Gastrocnemius medialis (tissue), 4 donors: ENCODE results near the gene ZNF677. TPM values are rescaled to one million over a fixed set of nuclear protein-coding genes. Genes with fewer than 3 reads are reported as not detected.
"Not testable (repeated sequence)": the region's sequence is repeated elsewhere in the genome, so short reads cannot be mapped to it uniquely, and the experiment has no call there.

ENCODE experiments used
- ATAC-seq, 2 donors: fragments of 150-250 bp; one replicate each; pipeline ENCODE4 v1.9.1; 2016
- DNase-seq, 2 donors: peaks; one replicate each; pipeline ENCODE4 v3.0.0-alpha.2; 2019
- H3K27ac ChIP-seq, 4 donors: fragments of 200-600 bp; sonication (generic); 1 replicate in 1 of 4; 2 replicates in 3 of 4; pipeline ENCODE4 v1.5.1; 2016 to 2018; ENCODE audit warnings: mild to moderate bottlenecking in 2 of 4, moderate library complexity in 1 of 4
- H3K27me3 ChIP-seq, 3 donors: fragments of 200-600 bp; sonication (generic) in 2 of 3; 1 replicate in 1 of 3; 2 replicates in 2 of 3; pipeline versions ENCODE4 v1.5.1 to v1.6.0; 2016 to 2019; ENCODE audit warnings: mild to moderate bottlenecking in 1 of 3, moderate library complexity in 1 of 3
- H3K36me3 ChIP-seq, 2 donors: fragments of 200-600 bp; sonication (generic) in 1 of 2; one replicate each; pipeline ENCODE4 v1.5.1; 2017 to 2018
- H3K4me1 ChIP-seq, 2 donors: fragments of 200-600 bp; sonication (generic) in 1 of 2; one replicate each; pipeline ENCODE4 v1.5.1; 2016 to 2017; ENCODE audit warnings: mild to moderate bottlenecking in 2 of 2
- H3K4me3 ChIP-seq, 4 donors: fragments of 200-600 bp; sonication (generic) in 3 of 4; 1 replicate in 1 of 4; 2 replicates in 3 of 4; pipeline ENCODE4 v1.5.1; 2016 to 2019; ENCODE audit warnings: mild to moderate bottlenecking in 2 of 4
- H3K9me3 ChIP-seq, 3 donors: fragments of 200-600 bp; sonication (generic) in 2 of 3; 1 replicate in 1 of 3; 2 replicates in 2 of 3; pipeline ENCODE4 v1.5.1; 2016 to 2019
- CTCF ChIP-seq, 5 experiments: fragments of 450-650 bp in 3 of 5; fragments of 200-600 bp in 2 of 5; sonication (generic) in 2 of 5; IDR thresholded peaks in 4 of 5; conservative IDR thresholded peaks in 1 of 5; 1 replicate in 4 of 5; 2 replicates in 1 of 5; pipeline ENCODE4 v1.5.1; 2016 to 2019; ENCODE audit warnings: antibody characterized with exemption in 5 of 5, mild to moderate bottlenecking in 3 of 5, moderate library complexity in 3 of 5
- POLR2A ChIP-seq, 2 donors: fragments of 450-650 bp; IDR thresholded peaks; one replicate each; pipeline ENCODE4 v1.6.1; 2017; ENCODE audit warnings: antibody characterized with exemption in 2 of 2, mild to moderate bottlenecking in 2 of 2, moderate library complexity in 2 of 2
- in situ Hi-C, 4 donors: fragments of 200-750 bp; cut with MboI; loops; one replicate each; pipeline versions ENCODE4 v1.15.0 to v1.8.0; 2017; ENCODE audit warnings: low sequenced_read_pairs in 4 of 4
- intact Hi-C: fragments of 100-400 bp; cut with DNase I; formaldehyde crosslinking; loops from one replicate; pipeline ENCODE4 v1.15.1; 2023; ENCODE audit warnings: low total_unique reads
- total RNA-seq, 4 donors: library from RNA; depleted of rRNA; stranded (reverse); fragments of >200 nt; gene quantifications; one replicate each; pipeline versions ENCODE4 v1.1.0 to v1.2.3, GENCODE V29; 2016

Gene ZNF677
- total RNA-seq, 4 donors from 2014 or later = 1.7 to 7.2 (median 4.8) TPM

GRCh38 chr19:53246498-53246897 lies 8.2 kb downstream of the ZNF677 start:
- TF ChIP-seq CTCF (IDR thresholded peaks at IDR 0.05 in 4 of 5, conservative IDR thresholded peaks at IDR 0.05 in 1 of 5) (no peak), POLR2A (IDR thresholded peaks at IDR 0.05) (no peak)
- Histone ChIP-seq H3K36me3 (peaks cover 3 to 89% of the 10 kb centered on the region in 2 donors), H3K27ac (no peak overlapping the region), H3K9me3 (peaks cover 0 to 30% (median 8%) of the 10 kb centered on the region in 3 donors), H3K27me3 (no peaks in the 10 kb centered on the region), H3K4me3 (no peak overlapping the region), H3K4me1 (no peaks in the 10 kb centered on the region)
- ATAC-seq (no peak), DNase-seq (no peak)
- intact Hi-C loops (no loop called here), in situ Hi-C loops (no loop called here)

GRCh38 chr19:53237114-53237777 lies 17.4 kb downstream of the ZNF677 start:
- intact Hi-C loops = no loop called here
- peaks cover 4 to 61% of the 10 kb centered on the region in 2 donors for H3K36me3 ChIP-seq

GRCh38 chr19:53224606-53225005 lies 30.1 kb downstream of the ZNF677 start:
- ATAC-seq = no peak
- in situ Hi-C loops (no loop called here), intact Hi-C loops (no loop called here)
- Histone ChIP-seq H3K27me3 (no peaks in the 10 kb centered on the region), H3K27ac (no peak overlapping the region), H3K4me3 (no peak overlapping the region), H3K36me3 (no peaks in the 10 kb centered on the region), H3K9me3 (peaks cover 4 to 27% (median 6%) of the 10 kb centered on the region in 3 donors), H3K4me1 (no peaks in the 10 kb centered on the region)
- no peak for DNase-seq
- TF ChIP-seq CTCF (IDR thresholded peaks at IDR 0.05 in 4 of 5, conservative IDR thresholded peaks at IDR 0.05 in 1 of 5) (no peak), POLR2A (IDR thresholded peaks at IDR 0.05) (no peak)

More at GRCh38 chr19:53237114-53237777, 17.4 kb downstream of the ZNF677 start:
- no peak overlapping the region for H3K27ac ChIP-seq
- ATAC-seq = no peak
- H3K4me3 ChIP-seq = peak overlapping the region in 1 of 4 donors; percentile 40
- no peak for DNase-seq
- peaks cover 6 to 59% (median 38%) of the 10 kb centered on the region in 3 donors for H3K9me3 ChIP-seq
- no peaks in the 10 kb centered on the region for H3K4me1 ChIP-seq
- no peaks in the 10 kb centered on the region for H3K27me3 ChIP-seq
- TF ChIP-seq POLR2A (IDR thresholded peaks at IDR 0.05) (no peak), CTCF (IDR thresholded peaks at IDR 0.05 in 4 of 5, conservative IDR thresholded peaks at IDR 0.05 in 1 of 5) (no peak)
- in situ Hi-C loops = no loop called here

- in situ Hi-C loops, ATAC-seq, DNase-seq, H3K27me3 ChIP-seq, H3K4me1 ChIP-seq, H3K27ac ChIP-seq, H3K36me3 ChIP-seq, intact Hi-C loops, H3K4me3 ChIP-seq: not testable (repeated sequence)
- H3K9me3 ChIP-seq = peaks cover 4 to 20% (median 6%) of the 10 kb centered on the region in 3 donors
These were observed 32.0 kb downstream of the ZNF677 start for GRCh38 chr19:53222716-53223115.

GRCh38 chr19:53212703-53213320 lies 41.9 kb downstream of the ZNF677 start:
- DNase-seq = no peak
- Histone ChIP-seq H3K27me3 (no peaks in the 10 kb centered on the region), H3K4me1 (no peaks in the 10 kb centered on the region), H3K36me3 (peaks cover 0 to 16% of the 10 kb centered on the region in 2 donors), H3K4me3 (peak overlapping the region in 1 of 4 donors; percentile 28), H3K9me3 (peaks cover 21 to 45% (median 35%) of the 10 kb centered on the region in 3 donors), H3K27ac (no peak overlapping the region)
- in situ Hi-C loops (no loop called here), intact Hi-C loops (no loop called here)
- TF ChIP-seq CTCF (IDR thresholded peaks at IDR 0.05 in 4 of 5, conservative IDR thresholded peaks at IDR 0.05 in 1 of 5) (no peak), POLR2A (IDR thresholded peaks at IDR 0.05) (no peak)
- ATAC-seq = no peak

- Histone ChIP-seq H3K36me3 (peaks cover 0 to 18% of the 10 kb centered on the region in 2 donors), H3K4me3 (peak overlapping the region in 1 of 4 donors; percentile 2), H3K9me3 (peaks cover 21 to 45% (median 32%) of the 10 kb centered on the region in 3 donors)
- DNase-seq, in situ Hi-C loops, intact Hi-C loops, H3K27ac ChIP-seq, ATAC-seq, H3K4me1 ChIP-seq, H3K27me3 ChIP-seq: not testable (repeated sequence)
These were observed 43.1 kb downstream of the ZNF677 start for GRCh38 chr19:53211554-53211953.
